ENCODE measurements around the gene HFM1. TPM values are rescaled to one million over a fixed set of nuclear protein-coding genes. Genes with fewer than 3 reads are reported as not detected.

Gene HFM1
- total and polyA plus RNA-seq, 2 experiments from 2014 or later = 0.39 to 3.6 TPM

GRCh38 chr1:91283421-91283726 is 121.3 kb downstream of the HFM1 start:
- Histone ChIP-seq H3K4me3 (no peak overlapping the region), H3K9me3 (ENCODE audit: low read depth) (no peaks in the 10 kb centered on the region), H3K9me2 (replicated peaks; ENCODE audit: insufficient read depth) (no peaks in the 10 kb centered on the region), H3K27ac (no peak overlapping the region), H4K20me1 (ENCODE audit: insufficient read depth, poor library complexity, severe bottlenecking) (no peaks in the 10 kb centered on the region), H3K27me3 (no peaks in the 10 kb centered on the region), H3K4me1 (ENCODE audit: insufficient read depth) (no peaks in the 10 kb centered on the region), H2AFZ (no peak overlapping the region), H3K4me2 (no peak overlapping the region), H3K36me3 (replicated peaks; ENCODE audit: insufficient read depth, low read depth) (no peaks in the 10 kb centered on the region), H3K79me2 (no peaks in the 10 kb centered on the region)
- DNase-seq (ENCODE audit: low spot score) = no peak
- TF ChIP-seq EZH2 (IDR thresholded peaks at IDR 0.05; ENCODE audit: borderline replicate concordance) (no peak), CTCF (IDR thresholded peaks at IDR 0.05; ENCODE audit: poor library complexity) (no peak), EZH2phosphoT487 (IDR thresholded peaks at IDR 0.05; ENCODE audit: low read depth, severe bottlenecking, unreplicated experiment) (no peak)
- 94% methylated on average over 2 of the region's 2 CpGs for WGBS (ENCODE audit: low lambda C conversion rate, missing lambda C conversion rate)

GRCh38 chr1:91282695-91283420 is 121.8 kb downstream of the HFM1 start:
- WGBS (ENCODE audit: low lambda C conversion rate, missing lambda C conversion rate) = 55% methylated on average over 6 of the region's 6 CpGs
- no peaks in the 10 kb centered on the region for H3K27me3 ChIP-seq
- H4K20me1 ChIP-seq (ENCODE audit: insufficient read depth, poor library complexity, severe bottlenecking) = no peaks in the 10 kb centered on the region
- H3K4me3 ChIP-seq = no peak overlapping the region
- no peaks in the 10 kb centered on the region for H3K9me3 ChIP-seq (ENCODE audit: low read depth)
- no peaks in the 10 kb centered on the region for H3K36me3 ChIP-seq (replicated peaks; ENCODE audit: insufficient read depth, low read depth)
- no peaks in the 10 kb centered on the region for H3K79me2 ChIP-seq
- no peaks in the 10 kb centered on the region for H3K4me1 ChIP-seq (ENCODE audit: insufficient read depth)
- no peak overlapping the region for H3K27ac ChIP-seq
- no peak for TF ChIP-seq EZH2 (IDR thresholded peaks at IDR 0.05; ENCODE audit: borderline replicate concordance)
- no peak for TF ChIP-seq EZH2phosphoT487 (IDR thresholded peaks at IDR 0.05; ENCODE audit: low read depth, severe bottlenecking, unreplicated experiment)
- peak; percentile 92 for TF ChIP-seq CTCF (IDR thresholded peaks at IDR 0.05; ENCODE audit: poor library complexity)
- peak overlapping the region; percentile 59 for H3K4me2 ChIP-seq
- peak; percentile 77 for DNase-seq (ENCODE audit: low spot score)
- no peak overlapping the region for H2AFZ ChIP-seq
- H3K9me2 ChIP-seq (replicated peaks; ENCODE audit: insufficient read depth) = no peaks in the 10 kb centered on the region

GRCh38 chr1:91281782-91282181 is 122.9 kb downstream of the HFM1 start:
- Histone ChIP-seq H3K4me3 (no peak overlapping the region), H2AFZ (no peak overlapping the region), H3K4me2 (no peak overlapping the region), H3K9me2 (replicated peaks; ENCODE audit: insufficient read depth) (no peaks in the 10 kb centered on the region), H3K79me2 (no peaks in the 10 kb centered on the region), H3K9me3 (ENCODE audit: low read depth) (no peaks in the 10 kb centered on the region), H3K27ac (no peak overlapping the region), H4K20me1 (ENCODE audit: insufficient read depth, poor library complexity, severe bottlenecking) (no peaks in the 10 kb centered on the region), H3K36me3 (replicated peaks; ENCODE audit: insufficient read depth, low read depth) (no peaks in the 10 kb centered on the region), H3K4me1 (ENCODE audit: insufficient read depth) (no peaks in the 10 kb centered on the region), H3K27me3 (no peaks in the 10 kb centered on the region)
- no peak for TF ChIP-seq EZH2 (IDR thresholded peaks at IDR 0.05; ENCODE audit: borderline replicate concordance)
- 78% methylated on average over 6 of the region's 6 CpGs for WGBS (ENCODE audit: low lambda C conversion rate, missing lambda C conversion rate)
- DNase-seq (ENCODE audit: low spot score) = no peak

GRCh38 chr1:91278754-91279153 is 125.9 kb downstream of the HFM1 start:
- WGBS (ENCODE audit: low lambda C conversion rate, missing lambda C conversion rate) = 43% methylated on average over 1 of the region's 1 CpG
- H3K4me3 ChIP-seq = no peak overlapping the region
- H3K9me3 ChIP-seq (ENCODE audit: low read depth) = no peaks in the 10 kb centered on the region
- TF ChIP-seq EZH2 (IDR thresholded peaks at IDR 0.05; ENCODE audit: borderline replicate concordance) (no peak), CTCF (IDR thresholded peaks at IDR 0.05; ENCODE audit: poor library complexity) (peak; percentile 57), EZH2phosphoT487 (IDR thresholded peaks at IDR 0.05; ENCODE audit: low read depth, severe bottlenecking, unreplicated experiment) (no peak)
- H3K27ac ChIP-seq = no peak overlapping the region
- H4K20me1 ChIP-seq (ENCODE audit: insufficient read depth, poor library complexity, severe bottlenecking) = no peaks in the 10 kb centered on the region
- H3K79me2 ChIP-seq = no peaks in the 10 kb centered on the region
- no peaks in the 10 kb centered on the region for H3K9me2 ChIP-seq (replicated peaks; ENCODE audit: insufficient read depth)
- H3K4me1 ChIP-seq (ENCODE audit: insufficient read depth) = no peaks in the 10 kb centered on the region
- peak; percentile 18 for DNase-seq (ENCODE audit: low spot score)
- no peaks in the 10 kb centered on the region for H3K36me3 ChIP-seq (replicated peaks; ENCODE audit: insufficient read depth, low read depth)
- H2AFZ ChIP-seq = no peak overlapping the region
- H3K4me2 ChIP-seq = no peak overlapping the region
- no peaks in the 10 kb centered on the region for H3K27me3 ChIP-seq

All from hepatocyte (in vitro differentiated cells).